H9 (cell line): ENCODE results near the gene RAD1. TPM values are rescaled to one million over a fixed set of nuclear protein-coding genes. Genes with fewer than 3 reads are reported as not detected.

ENCODE experiments used
- DNase-seq: peaks from one replicate; pipeline ENCODE4 v3.0.0-alpha.2; 2017
- H2AFZ ChIP-seq: one replicate; pipeline ENCODE4 v1.6.1; 2013; ENCODE audit warnings: mild to moderate bottlenecking, low read length, control low read depth, moderate library complexity
- H2AK5ac ChIP-seq: 2 replicates; pipeline ENCODE4 v1.6.1; 2013; ENCODE audit warnings: low read length, control low read depth, mixed read lengths; ENCODE audit not compliant: insufficient read length
- H2BK120ac ChIP-seq: one replicate; pipeline ENCODE4 v1.6.1; 2013; ENCODE audit warnings: low read depth, mild to moderate bottlenecking, low read length, control low read depth, inconsistent platforms; ENCODE audit not compliant: poor library complexity, severe bottlenecking
- H2BK12ac ChIP-seq: 2 replicates; pipeline ENCODE4 v1.6.1; 2013; ENCODE audit warnings: low read length, control low read depth, mixed read lengths, low read depth; ENCODE audit not compliant: insufficient read length
- H2BK15ac ChIP-seq: 2 replicates; pipeline ENCODE4 v1.6.1; 2013; ENCODE audit warnings: low read depth, low read length, control low read depth
- H2BK20ac ChIP-seq: one replicate; pipeline ENCODE4 v1.6.1; 2013; ENCODE audit warnings: low read depth, mild to moderate bottlenecking, low read length, control low read depth, inconsistent platforms; ENCODE audit not compliant: poor library complexity, severe bottlenecking
- H2BK5ac ChIP-seq: 2 replicates; pipeline ENCODE4 v1.6.1; 2013; ENCODE audit warnings: low read length, control low read depth, mixed read lengths; ENCODE audit not compliant: insufficient read length
- H3K14ac ChIP-seq: 2 replicates; pipeline ENCODE4 v1.6.1; 2013; ENCODE audit warnings: low read length, control low read depth; ENCODE audit not compliant: insufficient read depth
- H3K18ac ChIP-seq: 2 replicates; pipeline ENCODE4 v1.6.1; 2013; ENCODE audit warnings: low read depth, mild to moderate bottlenecking, mixed read lengths, low read length, control low read depth; ENCODE audit not compliant: insufficient read length
- H3K23ac ChIP-seq: 2 replicates; pipeline ENCODE4 v1.6.1; 2013; ENCODE audit warnings: low read length, control low read depth, mixed read lengths, low read depth; ENCODE audit not compliant: insufficient read length
- H3K23me2 ChIP-seq: 2 replicates; pipeline ENCODE4 v1.6.1; 2013; ENCODE audit warnings: low read depth, mild to moderate bottlenecking, mixed read lengths, low read length, control low read depth; ENCODE audit not compliant: insufficient read length, poor library complexity, severe bottlenecking
- H3K27ac ChIP-seq: 2 replicates; pipeline ENCODE4 v1.5.1; 2013; ENCODE audit warnings: low read length, control low read depth, mixed read lengths, low read depth; ENCODE audit not compliant: insufficient read length
- H3K27me3 ChIP-seq: 2 replicates; pipeline ENCODE4 v1.6.1; 2013; ENCODE audit warnings: low read length, control low read depth, inconsistent platforms; ENCODE audit not compliant: insufficient read depth
- H3K4ac ChIP-seq: 2 replicates; pipeline ENCODE4 v1.6.1; 2013; ENCODE audit warnings: low read depth, mild to moderate bottlenecking, control low read depth, inconsistent platforms, low read length, moderate library complexity
- H3K4me1 ChIP-seq: 2 replicates; pipeline ENCODE4 v1.6.1; 2013; ENCODE audit warnings: low read length, control low read depth, inconsistent platforms; ENCODE audit not compliant: insufficient read depth
- H3K4me2 ChIP-seq: 2 replicates; pipeline ENCODE4 v1.6.1; 2013; ENCODE audit warnings: low read length, control low read depth, mixed read lengths; ENCODE audit not compliant: insufficient read length, insufficient read depth
- H3K56ac ChIP-seq: 2 replicates; pipeline ENCODE4 v1.6.1; 2013; ENCODE audit warnings: low read depth, mild to moderate bottlenecking, mixed read lengths, low read length, control low read depth; ENCODE audit not compliant: insufficient read length
- H3K79me1 ChIP-seq: 2 replicates; pipeline ENCODE4 v1.6.1; 2013; ENCODE audit warnings: low read depth, mild to moderate bottlenecking, moderate library complexity, low read length, control low read depth, inconsistent platforms; ENCODE audit not compliant: insufficient read depth, poor library complexity, severe bottlenecking
- H3K79me2 ChIP-seq: 2 replicates; pipeline ENCODE4 v1.6.1; 2013; ENCODE audit warnings: low read length, control low read depth, inconsistent platforms; ENCODE audit not compliant: insufficient read depth
- H3K9ac ChIP-seq: 2 replicates; pipeline ENCODE4 v1.6.1; 2013; ENCODE audit warnings: low read length, control low read depth, mixed read lengths; ENCODE audit not compliant: insufficient read length; ENCODE audit errors: extremely low read depth
- H3K9me3 ChIP-seq: one replicate; pipeline ENCODE4 v1.6.1; 2013; ENCODE audit warnings: low read depth, low read length, inconsistent platforms; ENCODE audit not compliant: control insufficient read depth
- H3T11ph ChIP-seq: one replicate; pipeline ENCODE4 v1.6.1; 2013; ENCODE audit warnings: mild to moderate bottlenecking, low read length, control low read depth, inconsistent platforms
- H4K20me1 ChIP-seq: one replicate; pipeline ENCODE4 v1.6.1; 2013; ENCODE audit not compliant: control insufficient read depth, insufficient read length, insufficient read depth
- H4K5ac ChIP-seq: 2 replicates; pipeline ENCODE4 v1.6.1; 2013; ENCODE audit warnings: low read depth, mild to moderate bottlenecking, mixed read lengths, low read length, control low read depth; ENCODE audit not compliant: insufficient read length
- H4K8ac ChIP-seq: replicated peaks from 2 replicates; pipeline ENCODE4 v1.6.1; 2013; ENCODE audit warnings: low read length, control low read depth, mixed read lengths, low read depth; ENCODE audit not compliant: insufficient read length
- H4K91ac ChIP-seq: 2 replicates; pipeline ENCODE4 v1.6.1; 2013; ENCODE audit warnings: low read depth, mild to moderate bottlenecking, moderate library complexity, mixed read lengths, low read length, control low read depth; ENCODE audit not compliant: insufficient read length
- H3K27ac Mint-ChIP-seq, 3 experiments: 2 replicates in 2 of 3; 3 replicates in 1 of 3; pipeline ENCODE4 v1.8.0; 2020 to 2021; ENCODE audit warnings: mixed read lengths in 3 of 3, mild to moderate bottlenecking in 1 of 3, moderate library complexity in 1 of 3
- H3K27me3 Mint-ChIP-seq: 2 replicates; pipeline ENCODE4 v1.8.0; 2021; ENCODE audit warnings: low read depth, mild to moderate bottlenecking, moderate library complexity, mixed read lengths
- H3K36me3 Mint-ChIP-seq, 3 experiments: 2 replicates in 2 of 3; 3 replicates in 1 of 3; pipeline ENCODE4 v1.8.0; 2020 to 2021; ENCODE audit warnings: low read depth in 3 of 3, mixed read lengths in 3 of 3; ENCODE audit not compliant: insufficient read depth in 1 of 3
- H3K4me1 Mint-ChIP-seq, 2 experiments: 2 replicates each; pipeline ENCODE4 v1.8.0; 2020; ENCODE audit warnings: mixed read lengths in 2 of 2
- H3K4me3 Mint-ChIP-seq, 2 experiments: 2 replicates in 1 of 2; 3 replicates in 1 of 2; pipeline ENCODE4 v1.8.0; 2020 to 2021; ENCODE audit warnings: mild to moderate bottlenecking in 2 of 2, mixed read lengths in 2 of 2, moderate library complexity in 1 of 2
- H3K9me3 Mint-ChIP-seq, 2 experiments: 2 replicates in 1 of 2; 3 replicates in 1 of 2; pipeline ENCODE4 v1.8.0; 2020; ENCODE audit warnings: mild to moderate bottlenecking in 2 of 2, mixed read lengths in 2 of 2, moderate library complexity in 1 of 2
- CTCF ChIP-seq: fragments of 200-600 bp; sonication (generic); conservative IDR thresholded peaks from 3 replicates; pipeline ENCODE4 v1.8.0; 2021; ENCODE audit warnings: antibody characterized with exemption, mild to moderate bottlenecking
- whole genome bisulfite sequencing: extraction: QIAGEN DNeasy Blood & Tissue Kit; methylation state at CpG from one replicate; pipeline ENCODE4 v1.1.7; 2013; ENCODE audit warnings: missing lambda C conversion rate, low lambda C conversion rate, mixed read lengths; ENCODE audit not compliant: insufficient read length; ENCODE audit errors: extremely low coverage; 5-methylcytosine and 5-hydroxymethylcytosine counted together
- total RNA-seq: library from RNA; stranded (reverse); gene quantifications from 2 replicates; pipeline ENCODE4 v1.2.1, GENCODE V29; 2021

RAD1 gene
- total RNA-seq, 1 experiment from 2014 or later = 39.5 TPM

GRCh38 chr5:34915856-34916192 is 520 bp upstream of the RAD1 start:
- H2BK20ac ChIP-seq = no peak overlapping the region
- H2BK5ac ChIP-seq = no peak overlapping the region
- peak overlapping the region; percentile 95 for H3K14ac ChIP-seq
- no peak overlapping the region; the same call in 1 of the 2 replicates for H3K4ac ChIP-seq
- H3K23ac ChIP-seq = no peak overlapping the region
- no peak overlapping the region for H2BK12ac ChIP-seq
- Mint-ChIP-seq H3K27ac (no peak overlapping the region), H3K9me3 (no peaks in the 10 kb centered on the region), H3K4me1 (peaks cover 21 to 25% of the 10 kb centered on the region in 2 experiments), H3K4me3 (no peak overlapping the region), H3K36me3 (peaks cover 29 to 57% (median 51%) of the 10 kb centered on the region in 3 experiments), H3K27me3 (no peaks in the 10 kb centered on the region)
- peak overlapping the region; percentile 57 for H4K5ac ChIP-seq
- H3K23me2 ChIP-seq = peaks cover 5% of the 10 kb centered on the region
- no peaks in the 10 kb centered on the region for H4K20me1 ChIP-seq
- H3K9ac ChIP-seq = peak overlapping the region; percentile 98
- H3K4me1 ChIP-seq = no peaks in the 10 kb centered on the region
- H4K91ac ChIP-seq = no peak overlapping the region
- no peaks in the 10 kb centered on the region for H3K9me3 ChIP-seq
- no peak overlapping the region for H3T11ph ChIP-seq
- H3K18ac ChIP-seq = peak overlapping the region; percentile 93
- no peaks in the 10 kb centered on the region for H3K27me3 ChIP-seq
- H3K79me2 ChIP-seq = peaks cover 29% of the 10 kb centered on the region
- no peak overlapping the region for H4K8ac ChIP-seq
- H2AFZ ChIP-seq = no peak overlapping the region
- no peak overlapping the region for H2BK120ac ChIP-seq
- no peak for DNase-seq
- peak overlapping the region; percentile 92 for H3K4me2 ChIP-seq
- H3K27ac ChIP-seq = no peak overlapping the region
- no peak overlapping the region for H2AK5ac ChIP-seq
- no peak overlapping the region for H3K56ac ChIP-seq
- no peaks in the 10 kb centered on the region for H3K79me1 ChIP-seq
- no peak for TF ChIP-seq CTCF
- WGBS = no CpG with 5 or more reads among the region's 20 CpGs
- no peak overlapping the region for H2BK15ac ChIP-seq
